ENCODE data around the gene ZNF669. TPM values are rescaled to one million over a fixed set of nuclear protein-coding genes. Genes with fewer than 3 reads are reported as not detected.

Gene ZNF669
- polyA plus RNA-seq, 1 of the 3 experiments (the other 2 are of a cell fraction) = 3.3 TPM

DNA sequence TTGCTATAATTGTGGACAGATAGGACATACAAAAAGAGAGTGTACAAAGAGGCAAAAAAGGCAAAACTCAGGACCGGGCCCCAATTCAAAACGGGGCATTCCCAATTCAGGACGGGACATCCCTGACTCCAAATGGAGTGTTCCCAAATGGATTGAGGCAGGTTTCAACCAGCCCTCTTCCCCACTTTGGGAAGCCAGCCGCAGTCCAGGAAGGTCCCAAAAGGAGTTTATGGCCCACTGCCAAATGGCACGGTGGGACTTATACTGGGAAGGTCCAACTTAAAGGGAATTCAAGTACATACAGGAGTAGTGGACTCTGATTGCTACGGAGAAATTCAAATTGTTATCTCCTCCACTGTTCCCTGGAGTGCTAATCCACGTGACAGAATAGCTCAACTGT is 3.5 kb upstream of the ZNF669 start:
- Histone ChIP-seq H3K9me2 (no peaks in the 10 kb centered on the region), H3K9me3 (peaks cover 3% of the 10 kb centered on the region; the same call in 1 of the 2 replicates), H3K27ac (ENCODE audit: low read depth in 2 of 2, low read length in 1 of 2) (no peak overlapping the region), H3K4me1 (ENCODE audit: control insufficient read depth in 1 of 2, insufficient read depth in 2 of 2, low read depth in 1 of 2, low read length in 1 of 2) (peaks cover 5 to 15% of the 10 kb centered on the region in 2 experiments; a peak in 3 of 4 replicates), H2AFZ (ENCODE audit: low read depth) (no peak overlapping the region), H3K36me3 (replicated peaks in 1 of 2; ENCODE audit: control insufficient read depth in 1 of 2, insufficient read depth in 2 of 2, low read length in 1 of 2) (peaks cover 3 to 5% of the 10 kb centered on the region in 2 experiments), H3F3A (replicated peaks; ENCODE audit: insufficient read depth) (peaks cover 8% of the 10 kb centered on the region), H3K4me2 (no peak overlapping the region), H3K79me2 (ENCODE audit: insufficient read depth) (peaks cover 14% of the 10 kb centered on the region), H4K20me1 (ENCODE audit: insufficient read depth) (no peaks in the 10 kb centered on the region), H3K9ac (no peak overlapping the region), H3K4me3 (ENCODE audit: low read depth in 2 of 2, low read length in 1 of 2) (no peak overlapping the region), H3K27me3 (ENCODE audit: insufficient read depth) (no peaks in the 10 kb centered on the region)
- no peak for TF ChIP-seq MEF2A (IDR thresholded peaks at IDR 0.05; ENCODE audit: borderline replicate concordance, low read depth)
- no peak for TF ChIP-seq TEAD4 (IDR thresholded peaks at IDR 0.05; ENCODE audit: borderline replicate concordance, insufficient read depth)
- TF ChIP-seq SIN3A (IDR thresholded peaks at IDR 0.05; ENCODE audit: borderline replicate concordance, low read depth, low read length) = no peak
- no peak for TF ChIP-seq SMC3 (IDR thresholded peaks at IDR 0.05; ENCODE audit: low read depth, low read length)
- TF ChIP-seq, protein P1, sequence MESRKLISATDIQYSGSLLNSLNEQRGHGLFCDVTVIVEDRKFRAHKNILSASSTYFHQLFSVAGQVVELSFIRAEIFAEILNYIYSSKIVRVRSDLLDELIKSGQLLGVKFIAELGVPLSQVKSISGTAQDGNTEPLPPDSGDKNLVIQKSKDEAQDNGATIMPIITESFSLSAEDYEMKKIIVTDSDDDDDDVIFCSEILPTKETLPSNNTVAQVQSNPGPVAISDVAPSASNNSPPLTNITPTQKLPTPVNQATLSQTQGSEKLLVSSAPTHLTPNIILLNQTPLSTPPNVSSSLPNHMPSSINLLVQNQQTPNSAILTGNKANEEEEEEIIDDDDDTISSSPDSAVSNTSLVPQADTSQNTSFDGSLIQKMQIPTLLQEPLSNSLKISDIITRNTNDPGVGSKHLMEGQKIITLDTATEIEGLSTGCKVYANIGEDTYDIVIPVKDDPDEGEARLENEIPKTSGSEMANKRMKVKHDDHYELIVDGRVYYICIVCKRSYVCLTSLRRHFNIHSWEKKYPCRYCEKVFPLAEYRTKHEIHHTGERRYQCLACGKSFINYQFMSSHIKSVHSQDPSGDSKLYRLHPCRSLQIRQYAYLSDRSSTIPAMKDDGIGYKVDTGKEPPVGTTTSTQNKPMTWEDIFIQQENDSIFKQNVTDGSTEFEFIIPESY (IDR thresholded peaks at IDR 0.05; ENCODE audit: borderline replicate concordance, low read depth) = no peak
- TF ChIP-seq, protein P2, sequence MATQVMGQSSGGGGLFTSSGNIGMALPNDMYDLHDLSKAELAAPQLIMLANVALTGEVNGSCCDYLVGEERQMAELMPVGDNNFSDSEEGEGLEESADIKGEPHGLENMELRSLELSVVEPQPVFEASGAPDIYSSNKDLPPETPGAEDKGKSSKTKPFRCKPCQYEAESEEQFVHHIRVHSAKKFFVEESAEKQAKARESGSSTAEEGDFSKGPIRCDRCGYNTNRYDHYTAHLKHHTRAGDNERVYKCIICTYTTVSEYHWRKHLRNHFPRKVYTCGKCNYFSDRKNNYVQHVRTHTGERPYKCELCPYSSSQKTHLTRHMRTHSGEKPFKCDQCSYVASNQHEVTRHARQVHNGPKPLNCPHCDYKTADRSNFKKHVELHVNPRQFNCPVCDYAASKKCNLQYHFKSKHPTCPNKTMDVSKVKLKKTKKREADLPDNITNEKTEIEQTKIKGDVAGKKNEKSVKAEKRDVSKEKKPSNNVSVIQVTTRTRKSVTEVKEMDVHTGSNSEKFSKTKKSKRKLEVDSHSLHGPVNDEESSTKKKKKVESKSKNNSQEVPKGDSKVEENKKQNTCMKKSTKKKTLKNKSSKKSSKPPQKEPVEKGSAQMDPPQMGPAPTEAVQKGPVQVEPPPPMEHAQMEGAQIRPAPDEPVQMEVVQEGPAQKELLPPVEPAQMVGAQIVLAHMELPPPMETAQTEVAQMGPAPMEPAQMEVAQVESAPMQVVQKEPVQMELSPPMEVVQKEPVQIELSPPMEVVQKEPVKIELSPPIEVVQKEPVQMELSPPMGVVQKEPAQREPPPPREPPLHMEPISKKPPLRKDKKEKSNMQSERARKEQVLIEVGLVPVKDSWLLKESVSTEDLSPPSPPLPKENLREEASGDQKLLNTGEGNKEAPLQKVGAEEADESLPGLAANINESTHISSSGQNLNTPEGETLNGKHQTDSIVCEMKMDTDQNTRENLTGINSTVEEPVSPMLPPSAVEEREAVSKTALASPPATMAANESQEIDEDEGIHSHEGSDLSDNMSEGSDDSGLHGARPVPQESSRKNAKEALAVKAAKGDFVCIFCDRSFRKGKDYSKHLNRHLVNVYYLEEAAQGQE (IDR thresholded peaks at IDR 0.05; ENCODE audit: low read depth, low read length) = no peak
- TF ChIP-seq RAD21 (IDR thresholded peaks at IDR 0.05; ENCODE audit: low read length) = no peak
- TF ChIP-seq, protein P3, sequence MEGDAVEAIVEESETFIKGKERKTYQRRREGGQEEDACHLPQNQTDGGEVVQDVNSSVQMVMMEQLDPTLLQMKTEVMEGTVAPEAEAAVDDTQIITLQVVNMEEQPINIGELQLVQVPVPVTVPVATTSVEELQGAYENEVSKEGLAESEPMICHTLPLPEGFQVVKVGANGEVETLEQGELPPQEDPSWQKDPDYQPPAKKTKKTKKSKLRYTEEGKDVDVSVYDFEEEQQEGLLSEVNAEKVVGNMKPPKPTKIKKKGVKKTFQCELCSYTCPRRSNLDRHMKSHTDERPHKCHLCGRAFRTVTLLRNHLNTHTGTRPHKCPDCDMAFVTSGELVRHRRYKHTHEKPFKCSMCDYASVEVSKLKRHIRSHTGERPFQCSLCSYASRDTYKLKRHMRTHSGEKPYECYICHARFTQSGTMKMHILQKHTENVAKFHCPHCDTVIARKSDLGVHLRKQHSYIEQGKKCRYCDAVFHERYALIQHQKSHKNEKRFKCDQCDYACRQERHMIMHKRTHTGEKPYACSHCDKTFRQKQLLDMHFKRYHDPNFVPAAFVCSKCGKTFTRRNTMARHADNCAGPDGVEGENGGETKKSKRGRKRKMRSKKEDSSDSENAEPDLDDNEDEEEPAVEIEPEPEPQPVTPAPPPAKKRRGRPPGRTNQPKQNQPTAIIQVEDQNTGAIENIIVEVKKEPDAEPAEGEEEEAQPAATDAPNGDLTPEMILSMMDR (IDR thresholded peaks at IDR 0.05) = no peak
- TF ChIP-seq YY1 (IDR thresholded peaks at IDR 0.05; ENCODE audit: low read depth) = no peak
- no peak for TF ChIP-seq GATA2 (CRISPR knock-in tag; IDR thresholded peaks at IDR 0.05)
- no peak for TF ChIP-seq POLR2AphosphoS5 (IDR thresholded peaks at IDR 0.05; ENCODE audit: low read depth, low read length)
- TF ChIP-seq TAF1 (IDR thresholded peaks at IDR 0.05; ENCODE audit: borderline replicate concordance, low read depth, low read length) = no peak
- TF ChIP-seq CHD2 (IDR thresholded peaks at IDR 0.05; ENCODE audit: low read length, partially characterized antibody) = no peak
- no peak for TF ChIP-seq JUND (IDR thresholded peaks at IDR 0.05)
- no peak for TF ChIP-seq ELF1 (IDR thresholded peaks at IDR 0.05)
- TF ChIP-seq, protein P4, sequence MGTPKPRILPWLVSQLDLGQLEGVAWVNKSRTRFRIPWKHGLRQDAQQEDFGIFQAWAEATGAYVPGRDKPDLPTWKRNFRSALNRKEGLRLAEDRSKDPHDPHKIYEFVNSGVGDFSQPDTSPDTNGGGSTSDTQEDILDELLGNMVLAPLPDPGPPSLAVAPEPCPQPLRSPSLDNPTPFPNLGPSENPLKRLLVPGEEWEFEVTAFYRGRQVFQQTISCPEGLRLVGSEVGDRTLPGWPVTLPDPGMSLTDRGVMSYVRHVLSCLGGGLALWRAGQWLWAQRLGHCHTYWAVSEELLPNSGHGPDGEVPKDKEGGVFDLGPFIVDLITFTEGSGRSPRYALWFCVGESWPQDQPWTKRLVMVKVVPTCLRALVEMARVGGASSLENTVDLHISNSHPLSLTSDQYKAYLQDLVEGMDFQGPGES (IDR thresholded peaks at IDR 0.05; ENCODE audit: low read depth, low read length) = no peak
- TF ChIP-seq, protein P5, sequence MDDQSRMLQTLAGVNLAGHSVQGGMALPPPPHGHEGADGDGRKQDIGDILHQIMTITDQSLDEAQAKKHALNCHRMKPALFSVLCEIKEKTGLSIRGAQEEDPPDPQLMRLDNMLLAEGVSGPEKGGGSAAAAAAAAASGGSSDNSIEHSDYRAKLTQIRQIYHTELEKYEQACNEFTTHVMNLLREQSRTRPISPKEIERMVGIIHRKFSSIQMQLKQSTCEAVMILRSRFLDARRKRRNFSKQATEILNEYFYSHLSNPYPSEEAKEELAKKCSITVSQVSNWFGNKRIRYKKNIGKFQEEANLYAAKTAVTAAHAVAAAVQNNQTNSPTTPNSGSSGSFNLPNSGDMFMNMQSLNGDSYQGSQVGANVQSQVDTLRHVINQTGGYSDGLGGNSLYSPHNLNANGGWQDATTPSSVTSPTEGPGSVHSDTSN (IDR thresholded peaks at IDR 0.05) = no peak
- no peak for TF ChIP-seq TCF12 (IDR thresholded peaks at IDR 0.05)
- TF ChIP-seq RFX5 (IDR thresholded peaks at IDR 0.05; ENCODE audit: low read length) = no peak
- TF ChIP-seq FOXM1 (IDR thresholded peaks at IDR 0.05; ENCODE audit: low read depth) = no peak
- DNase-seq = no peak
- ChIA-PET POLR2A (no interaction called here), CTCF (interaction anchor here (0.6 to 1.0 kb wide), 2 partner anchors 16 to 138 kb away, joined by 3 to 4 read pairs; no protein-coding TSS in a partner anchor)
- 73% methylated on average over 5 of the region's 7 CpGs for WGBS (ENCODE audit: low lambda C conversion rate)

All from SK-N-SH (cell line).